Measurements from ENCODE around the gene WRAP73. TPM values are rescaled to one million over a fixed set of nuclear protein-coding genes. Genes with fewer than 3 reads are reported as not detected.
A peak's percentile ranks its signal among the peaks of the same experiment; 100 is the strongest.

WRAP73 gene
- total and polyA plus RNA-seq, 9 of the 15 experiments (the other 6 are each of a cell fraction or from before 2014, with no cell fraction given): 4.3 to 51.8 (median 30.1) TPM

- Histone ChIP-seq H3K36me3 (ENCODE audit: control insufficient read depth, insufficient read depth, low read length) (no peaks in the 10 kb centered on the region), H3K4me3 (no peak overlapping the region; the same call in 1 of the 2 replicates), H3K9ac (ENCODE audit: insufficient read depth in 1 of 2, low read depth in 2 of 2, low read length in 2 of 2) (no peak overlapping the region; a peak in 1 of 4 replicates), H2AFZ (ENCODE audit: low read depth, low read length) (no peak overlapping the region), H3K4me2 (ENCODE audit: insufficient read depth, low read length) (no peak overlapping the region), H3K9me1 (ENCODE audit: control insufficient read depth, insufficient read depth, low read length) (no peaks in the 10 kb centered on the region), H3K27me3 (ENCODE audit: control insufficient read depth in 2 of 2, insufficient read depth in 2 of 2, low read length in 2 of 2) (peaks cover 2 to 71% of the 10 kb centered on the region in 2 experiments; a peak in 4 of 5 replicates), H3K79me2 (ENCODE audit: control insufficient read depth, insufficient read depth, low read length) (no peaks in the 10 kb centered on the region), H3K9me3 (replicated peaks; ENCODE audit: control insufficient read depth, insufficient read depth, low read depth, low read length) (no peaks in the 10 kb centered on the region), H3K4me1 (replicated peaks in 1 of 2; ENCODE audit: control insufficient read depth in 2 of 2, insufficient read depth in 2 of 2, low read length in 2 of 2) (peaks cover 6 to 39% of the 10 kb centered on the region in 2 experiments; a peak in 2 of 5 replicates), H4K20me1 (replicated peaks; ENCODE audit: control insufficient read depth, insufficient read depth, low read length) (peaks cover 10% of the 10 kb centered on the region), H3K27ac (ENCODE audit: extremely low read depth, low read depth, low read length) (no peak overlapping the region)
- in situ Hi-C loops (cut with MboI): no loop called here
- POLR2A ChIA-PET: no interaction called here
- FAIRE-seq: no peak
- DNase-seq (ENCODE audit: extremely low read depth in 1 of 4, low spot score in 3 of 4): no peak
- CTCF ChIA-PET (ENCODE audit: low intra/inter-chr PET ratio): no interaction called here
- WGBS (ENCODE audit: insufficient coverage, low coverage, missing lambda C conversion rate): 3% methylated on average over 8 of the region's 8 CpGs
- peak; percentile 68 for ATAC-seq
- no TSS peak for BruUV-seq (replicated peaks)
- intact Hi-C loops (cut with micrococcal nuclease): no loop called here
- TF ChIP-seq ZNF699 (CRISPR knock-in tag; IDR thresholded peaks at IDR 0.05; ENCODE audit: insufficient replicate concordance) (no peak), NFE2L1 (tag; IDR thresholded peaks at IDR 0.05; ENCODE audit: borderline replicate concordance, low read depth) (no peak), ZNF436 (CRISPR knock-in tag; IDR thresholded peaks at IDR 0.05) (no peak), MYNN (IDR thresholded peaks at IDR 0.05) (no peak), MYNN (CRISPR knock-in tag; IDR thresholded peaks at IDR 0.05) (no peak), MCM5 (IDR thresholded peaks at IDR 0.05; ENCODE audit: low read depth) (no peak), SMARCE1 (IDR thresholded peaks at IDR 0.05) (no peak; the same call in 1 of the 2 replicates), BRD4 (IDR thresholded peaks at IDR 0.05) (no peak), ZNF239 (CRISPR knock-in tag; IDR thresholded peaks at IDR 0.05) (no peak), RBM14 (IDR thresholded peaks at IDR 0.05; ENCODE audit: borderline replicate concordance, insufficient read depth, low read depth, low read length) (no peak), SRSF7 (optimal IDR thresholded peaks at IDR 0.05; ENCODE audit: low read depth, low read length) (no peak), HNRNPUL1 (IDR thresholded peaks at IDR 0.05; ENCODE audit: low read length) (no peak), TCF15 (CRISPR knock-in tag; IDR thresholded peaks at IDR 0.05) (no peak), ZNF175 (CRISPR knock-in tag; IDR thresholded peaks at IDR 0.05; ENCODE audit: low read depth) (no peak), FUS (optimal IDR thresholded peaks at IDR 0.05; ENCODE audit: low read depth, low read length) (no peak), PRDM10 (IDR thresholded peaks at IDR 0.05; ENCODE audit: partially characterized antibody) (no peak), MLX (CRISPR knock-in tag; conservative IDR thresholded peaks at IDR 0.05) (no peak), NR2C2 (CRISPR knock-in tag; IDR thresholded peaks at IDR 0.05) (no peak), NR2C2 (tag; IDR thresholded peaks at IDR 0.05) (peak; percentile 63; the same call in 1 of the 2 replicates), HNRNPH1 (optimal IDR thresholded peaks at IDR 0.05; ENCODE audit: low read depth, low read length) (no peak), ARID1B (IDR thresholded peaks at IDR 0.05) (0 out of 2 replicates have a peak, but pooled peaks have one; percentile 41)
Measured at GRCh38 chr1:3604468-3604974, 45.4 kb downstream of the WRAP73 start.
